Measurements from ENCODE around the gene ZBTB17. TPM values are rescaled to one million over a fixed set of nuclear protein-coding genes. Genes with fewer than 3 reads are reported as not detected.
"Not testable (repeated sequence)": the region's sequence is repeated elsewhere in the genome, so short reads cannot be mapped to it uniquely, and the experiment has no call there.

Gene ZBTB17
- total and polyA plus RNA-seq, 4 donors, result 28.0 to 47.1 (median 44.2) TPM

DNA sequence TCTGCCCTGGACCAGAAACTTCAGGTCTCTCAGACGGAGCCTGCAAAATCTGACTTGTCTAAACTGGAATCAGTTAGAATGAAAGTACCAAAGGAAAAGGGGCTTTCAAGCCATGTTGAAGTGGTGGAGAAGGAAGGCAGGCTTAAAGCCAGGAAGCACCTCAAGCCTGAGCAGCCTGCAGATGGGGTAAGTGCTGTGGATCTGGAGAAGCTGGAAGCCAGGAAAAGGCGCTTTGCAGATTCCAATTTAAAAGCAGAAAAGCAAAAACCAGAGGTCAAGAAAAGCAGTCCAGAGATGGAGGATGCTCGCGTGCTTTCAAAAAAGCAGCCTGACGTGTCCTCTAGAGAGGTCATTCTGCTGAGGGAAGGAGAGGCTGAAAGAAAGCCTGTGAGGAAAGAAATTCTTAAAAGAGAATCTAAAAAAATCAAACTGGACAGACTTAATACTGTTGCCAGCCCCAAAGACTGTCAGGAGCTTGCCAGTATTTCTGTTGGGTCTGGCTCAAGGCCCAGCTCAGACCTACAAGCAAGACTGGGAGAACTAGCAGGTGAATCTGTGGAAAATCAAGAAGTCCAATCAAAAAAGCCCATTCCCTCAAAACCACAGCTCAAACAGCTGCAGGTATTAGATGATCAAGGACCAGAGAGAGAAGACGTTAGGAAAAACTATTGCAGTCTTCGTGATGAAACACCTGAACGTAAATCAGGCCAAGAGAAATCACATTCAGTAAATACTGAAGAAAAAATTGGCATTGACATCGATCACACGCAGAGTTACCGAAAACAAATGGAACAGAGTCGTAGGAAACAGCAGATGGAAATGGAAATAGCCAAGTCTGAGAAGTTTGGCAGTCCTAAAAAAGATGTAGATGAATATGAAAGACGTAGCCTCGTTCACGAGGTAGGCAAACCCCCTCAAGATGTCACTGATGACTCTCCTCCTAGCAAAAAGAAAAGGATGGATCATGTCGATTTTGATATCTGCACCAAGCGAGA lies 46.6 kb downstream of the ZBTB17 start:
- Histone ChIP-seq H3K4me3 (no peak overlapping the region), H3K9ac (ENCODE audit: insufficient read depth in 1 of 2, low read length in 2 of 2) (no peak overlapping the region), H3K27me3 (ENCODE audit: control insufficient read depth in 3 of 3, insufficient read depth in 3 of 3, low read length in 2 of 3) (no peaks in the 10 kb centered on the region), H3K9me3 (ENCODE audit: control insufficient read depth in 4 of 4, insufficient read depth in 3 of 4, low read length in 3 of 4) (no peaks in the 10 kb centered on the region), H3K4me1 (ENCODE audit: control insufficient read depth in 5 of 5, insufficient read depth in 5 of 5, low read length in 5 of 5) (no peaks in the 10 kb centered on the region), H3K27ac (ENCODE audit: low read depth in 1 of 2, low read length in 1 of 2) (no peak overlapping the region), H3K36me3 (ENCODE audit: control insufficient read depth in 4 of 4, insufficient read depth in 4 of 4, low read length in 4 of 4) (peaks cover 43 to 63% (median 57%) of the 10 kb centered on the region in 4 donors)
- DNase-seq, result no peak
- TF ChIP-seq, protein P1, sequence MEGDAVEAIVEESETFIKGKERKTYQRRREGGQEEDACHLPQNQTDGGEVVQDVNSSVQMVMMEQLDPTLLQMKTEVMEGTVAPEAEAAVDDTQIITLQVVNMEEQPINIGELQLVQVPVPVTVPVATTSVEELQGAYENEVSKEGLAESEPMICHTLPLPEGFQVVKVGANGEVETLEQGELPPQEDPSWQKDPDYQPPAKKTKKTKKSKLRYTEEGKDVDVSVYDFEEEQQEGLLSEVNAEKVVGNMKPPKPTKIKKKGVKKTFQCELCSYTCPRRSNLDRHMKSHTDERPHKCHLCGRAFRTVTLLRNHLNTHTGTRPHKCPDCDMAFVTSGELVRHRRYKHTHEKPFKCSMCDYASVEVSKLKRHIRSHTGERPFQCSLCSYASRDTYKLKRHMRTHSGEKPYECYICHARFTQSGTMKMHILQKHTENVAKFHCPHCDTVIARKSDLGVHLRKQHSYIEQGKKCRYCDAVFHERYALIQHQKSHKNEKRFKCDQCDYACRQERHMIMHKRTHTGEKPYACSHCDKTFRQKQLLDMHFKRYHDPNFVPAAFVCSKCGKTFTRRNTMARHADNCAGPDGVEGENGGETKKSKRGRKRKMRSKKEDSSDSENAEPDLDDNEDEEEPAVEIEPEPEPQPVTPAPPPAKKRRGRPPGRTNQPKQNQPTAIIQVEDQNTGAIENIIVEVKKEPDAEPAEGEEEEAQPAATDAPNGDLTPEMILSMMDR (IDR thresholded peaks at IDR 0.05; ENCODE audit: control extremely low read depth, extremely low read depth), result no peak
- WGBS, 2 donors, result 97% methylated on average over 17 of the region's 17 CpGs
- no peak for ATAC-seq (ENCODE audit: insufficient read depth, low FRiP score)

DNA sequence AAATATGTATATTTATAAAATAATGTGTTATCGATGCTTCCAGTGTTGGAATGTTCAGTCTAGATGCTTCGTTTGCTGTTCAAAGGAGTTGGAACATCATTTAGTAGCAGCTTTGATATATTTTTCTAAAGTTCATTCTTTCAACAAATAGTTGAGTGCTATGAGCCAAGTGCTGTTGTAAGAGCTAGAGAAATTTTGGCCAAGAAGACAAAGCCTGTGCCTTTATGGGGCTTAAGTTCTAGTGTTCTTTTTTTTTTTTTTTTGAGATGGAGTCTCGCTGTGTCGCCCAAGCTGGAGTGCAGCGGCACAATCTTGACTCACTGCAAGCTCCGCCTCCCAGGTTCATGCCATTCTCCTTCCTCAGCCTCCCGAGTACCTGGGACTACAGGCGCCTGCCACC lies 49.5 kb downstream of the ZBTB17 start:
- H3K4me1 ChIP-seq (ENCODE audit: control insufficient read depth in 5 of 5, insufficient read depth in 5 of 5, low read length in 5 of 5); H3K27me3 ChIP-seq (ENCODE audit: control insufficient read depth in 3 of 3, insufficient read depth in 3 of 3, low read length in 2 of 3); H3K4me3 ChIP-seq; ATAC-seq (ENCODE audit: insufficient read depth, low FRiP score); H3K27ac ChIP-seq (ENCODE audit: low read depth in 1 of 2, low read length in 1 of 2); H3K9ac ChIP-seq (ENCODE audit: insufficient read depth in 1 of 2, low read length in 2 of 2); H3K9me3 ChIP-seq (ENCODE audit: control insufficient read depth in 4 of 4, insufficient read depth in 3 of 4, low read length in 3 of 4): not testable (repeated sequence)
- 90 to 94% methylated on average over 8 of the region's 8 CpGs for WGBS, 2 donors
- peak in 2 of 3 donors; percentile 37 to 72 for DNase-seq
- peaks cover 36 to 66% (median 54%) of the 10 kb centered on the region in 4 donors for H3K36me3 ChIP-seq (ENCODE audit: control insufficient read depth in 4 of 4, insufficient read depth in 4 of 4, low read length in 4 of 4)

DNA sequence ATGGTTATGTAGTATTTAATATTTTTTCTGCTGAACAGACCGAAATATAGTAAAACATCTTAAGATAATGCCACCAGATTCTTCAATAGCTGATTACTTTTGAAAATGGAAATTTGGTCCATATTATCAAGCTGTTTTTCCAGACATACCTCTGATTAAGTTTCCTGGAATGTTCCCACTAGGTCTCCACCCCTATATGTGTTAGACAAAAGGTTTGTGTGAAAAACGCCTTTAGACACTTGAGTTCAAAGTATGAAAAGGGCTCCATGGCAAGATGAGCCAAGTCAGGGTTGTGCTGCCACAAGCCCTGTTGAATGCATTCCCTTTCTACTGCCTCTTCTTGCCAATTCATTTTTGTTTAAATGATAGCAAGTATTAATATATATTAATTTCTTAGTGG lies 52.7 kb downstream of the ZBTB17 start:
- H3K27me3 ChIP-seq (ENCODE audit: control insufficient read depth in 3 of 3, insufficient read depth in 3 of 3, low read length in 2 of 3), result no peaks in the 10 kb centered on the region
- no peaks in the 10 kb centered on the region for H3K4me1 ChIP-seq (ENCODE audit: control insufficient read depth in 5 of 5, insufficient read depth in 5 of 5, low read length in 5 of 5)
- TF ChIP-seq, protein P1 (IDR thresholded peaks at IDR 0.05; ENCODE audit: control extremely low read depth, extremely low read depth), result no peak

DNA sequence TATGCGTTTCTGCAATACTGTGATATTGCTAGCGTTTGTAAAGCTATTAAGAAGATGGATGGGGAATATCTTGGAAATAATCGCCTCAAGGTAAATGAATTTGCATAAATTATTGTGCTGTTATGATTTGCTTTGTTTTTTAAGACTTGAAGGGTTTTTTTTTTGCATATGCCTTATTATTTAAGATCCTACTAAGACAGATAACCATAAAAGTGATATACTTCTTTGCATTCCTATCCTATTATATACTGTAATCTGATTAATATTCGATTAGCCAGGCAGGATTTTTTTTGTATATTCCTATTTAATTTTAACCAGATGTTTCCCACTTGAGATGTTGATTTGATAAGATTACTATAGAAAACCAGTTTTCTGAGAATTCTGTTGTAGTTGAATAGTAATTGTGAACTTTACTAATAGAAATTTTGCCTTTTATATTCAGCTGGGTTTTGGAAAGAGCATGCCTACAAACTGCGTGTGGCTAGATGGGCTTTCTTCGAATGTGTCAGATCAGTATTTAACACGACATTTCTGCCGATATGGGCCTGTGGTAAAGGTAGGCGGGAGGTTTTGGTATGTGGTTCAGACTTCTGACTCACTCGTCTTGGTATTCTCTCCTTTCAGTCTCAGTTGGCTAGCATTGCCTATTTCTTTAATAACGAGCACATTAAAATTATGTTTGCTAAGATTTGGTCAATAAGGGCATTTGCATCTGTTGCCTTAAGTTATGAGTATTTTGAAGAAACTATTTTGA lies 56.8 kb downstream of the ZBTB17 start:
- no peak for DNase-seq
- Histone ChIP-seq H3K27ac (ENCODE audit: low read depth in 1 of 2, low read length in 1 of 2) (no peak overlapping the region), H3K4me1 (ENCODE audit: control insufficient read depth in 5 of 5, insufficient read depth in 5 of 5, low read length in 5 of 5) (no peaks in the 10 kb centered on the region), H3K27me3 (ENCODE audit: control insufficient read depth in 3 of 3, insufficient read depth in 3 of 3, low read length in 2 of 3) (no peaks in the 10 kb centered on the region), H3K4me3 (no peak overlapping the region), H3K36me3 (ENCODE audit: control insufficient read depth in 4 of 4, insufficient read depth in 4 of 4, low read length in 4 of 4) (peaks cover 17 to 48% (median 30%) of the 10 kb centered on the region in 4 donors), H3K9ac (ENCODE audit: insufficient read depth in 1 of 2, low read length in 2 of 2) (no peak overlapping the region), H3K9me3 (ENCODE audit: control insufficient read depth in 4 of 4, insufficient read depth in 3 of 4, low read length in 3 of 4) (no peaks in the 10 kb centered on the region)
- WGBS, 2 donors, result 89 to 90% methylated on average over 11 of the region's 11 CpGs
- ATAC-seq (ENCODE audit: insufficient read depth, low FRiP score), result no peak
- TF ChIP-seq, protein P1 (IDR thresholded peaks at IDR 0.05; ENCODE audit: control extremely low read depth, extremely low read depth), result no peak

More for the DNA sequence above, 52.7 kb downstream of the ZBTB17 start:
- Histone ChIP-seq H3K4me3 (no peak overlapping the region), H3K27ac (ENCODE audit: low read depth in 1 of 2, low read length in 1 of 2) (no peak overlapping the region), H3K36me3 (ENCODE audit: control insufficient read depth in 4 of 4, insufficient read depth in 4 of 4, low read length in 4 of 4) (peaks cover 21 to 53% (median 37%) of the 10 kb centered on the region in 4 donors), H3K9me3 (ENCODE audit: control insufficient read depth in 4 of 4, insufficient read depth in 3 of 4, low read length in 3 of 4) (no peaks in the 10 kb centered on the region), H3K9ac (ENCODE audit: insufficient read depth in 1 of 2, low read length in 2 of 2) (no peak overlapping the region)
- no peak for ATAC-seq (ENCODE audit: insufficient read depth, low FRiP score)
- 85 to 91% methylated on average over 2 of the region's 2 CpGs for WGBS, 2 donors
- no peak for DNase-seq

Measured in lung (tissue), 12 donors.